Measurements from ENCODE around the gene MICU2.
"Not testable (repeated sequence)": the region's sequence is repeated elsewhere in the genome, so short reads cannot be mapped to it uniquely, and the experiment has no call there.

MICU2 gene

DNA sequence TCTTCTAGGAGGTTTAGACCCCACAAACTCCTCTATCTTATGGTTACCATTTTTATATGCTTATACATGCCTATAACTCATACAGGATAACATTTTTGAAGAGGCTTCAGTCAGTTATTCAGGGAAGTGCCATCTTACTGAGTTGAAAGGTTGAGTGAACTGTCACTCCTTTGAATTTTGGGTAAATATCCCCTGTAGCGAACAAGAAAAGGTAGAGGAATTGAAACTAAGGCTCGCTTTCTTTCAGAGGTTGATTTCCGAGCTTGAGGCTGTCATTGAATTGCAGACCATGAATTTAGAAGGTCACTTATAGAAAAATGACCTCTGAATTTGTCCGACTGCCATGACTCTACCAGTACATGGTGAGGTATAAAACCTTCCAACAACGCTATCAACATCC, 35.1 kb downstream of the MICU2 start:
- H2AFZ ChIP-seq (ENCODE audit: low read depth, low read length, severe bottlenecking), result no peak overlapping the region
- no peaks in the 10 kb centered on the region for H3F3A ChIP-seq (ENCODE audit: insufficient read depth)
- H3K9me3 ChIP-seq (ENCODE audit: insufficient read depth, low read length), result no peaks in the 10 kb centered on the region
- no peak overlapping the region for H3K27ac ChIP-seq (ENCODE audit: low read depth, low read length)
- H4K20me1 ChIP-seq (ENCODE audit: low read depth, low read length), result no peaks in the 10 kb centered on the region
- H3K27me3 ChIP-seq (ENCODE audit: low read length), result no peaks in the 10 kb centered on the region
- no peaks in the 10 kb centered on the region for H3K9me2 ChIP-seq (replicated peaks; ENCODE audit: insufficient read depth, low read length)
- H3K4me3 ChIP-seq (ENCODE audit: insufficient read depth, low read length, poor library complexity, severe bottlenecking), result no peak overlapping the region
- H3K79me2 ChIP-seq (ENCODE audit: insufficient read depth, low read length), result peaks cover 36% of the 10 kb centered on the region; the same call in 1 of the 2 replicates
- H3K4me2 ChIP-seq (ENCODE audit: low read depth, low read length, poor library complexity, severe bottlenecking), result peak overlapping the region; percentile 29
- peaks cover 16% of the 10 kb centered on the region for H3K36me3 ChIP-seq (ENCODE audit: low read length)
- TF ChIP-seq EZH2phosphoT487 (conservative IDR thresholded peaks at IDR 0.05; ENCODE audit: low read length), result no peak
- H3K9ac ChIP-seq (ENCODE audit: low read length), result no peak overlapping the region

DNA sequence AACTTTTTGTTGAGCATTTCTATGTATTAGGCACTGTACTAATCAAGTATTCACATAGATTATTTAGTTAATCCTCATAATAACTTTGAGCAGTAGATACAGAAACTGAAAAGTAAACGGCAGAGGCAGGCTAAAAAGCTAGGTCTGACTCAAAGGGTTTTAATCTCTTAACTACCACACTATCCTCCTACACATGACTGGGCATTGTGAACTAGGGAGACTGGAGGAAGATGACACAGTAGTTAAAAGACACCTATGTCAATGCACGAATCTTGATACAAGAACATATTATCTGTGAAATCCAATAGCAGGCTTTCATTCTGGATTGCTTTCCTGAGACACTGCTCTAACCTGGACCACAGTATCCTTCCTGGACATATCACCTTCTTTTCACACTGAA, 36.3 kb downstream of the MICU2 start:
- Histone ChIP-seq H3K27me3 (ENCODE audit: low read length) (no peaks in the 10 kb centered on the region), H3K36me3 (ENCODE audit: low read length) (peaks cover 25% of the 10 kb centered on the region), H3K9ac (ENCODE audit: low read length) (no peak overlapping the region), H3K9me3 (ENCODE audit: insufficient read depth, low read length) (no peaks in the 10 kb centered on the region), H2AFZ (ENCODE audit: low read depth, low read length, severe bottlenecking) (no peak overlapping the region), H3K9me2 (replicated peaks; ENCODE audit: insufficient read depth, low read length) (no peaks in the 10 kb centered on the region), H3K79me2 (ENCODE audit: insufficient read depth, low read length) (peaks cover 28% of the 10 kb centered on the region; the same call in 1 of the 2 replicates), H3K27ac (ENCODE audit: low read depth, low read length) (no peak overlapping the region), H3K4me3 (ENCODE audit: insufficient read depth, low read length, poor library complexity, severe bottlenecking) (no peak overlapping the region), H3K4me2 (ENCODE audit: low read depth, low read length, poor library complexity, severe bottlenecking) (no peak overlapping the region), H3F3A (ENCODE audit: insufficient read depth) (no peaks in the 10 kb centered on the region), H4K20me1 (ENCODE audit: low read depth, low read length) (no peaks in the 10 kb centered on the region)
- no peak for TF ChIP-seq EZH2phosphoT487 (conservative IDR thresholded peaks at IDR 0.05; ENCODE audit: low read length)
- TF ChIP-seq, protein P1, sequence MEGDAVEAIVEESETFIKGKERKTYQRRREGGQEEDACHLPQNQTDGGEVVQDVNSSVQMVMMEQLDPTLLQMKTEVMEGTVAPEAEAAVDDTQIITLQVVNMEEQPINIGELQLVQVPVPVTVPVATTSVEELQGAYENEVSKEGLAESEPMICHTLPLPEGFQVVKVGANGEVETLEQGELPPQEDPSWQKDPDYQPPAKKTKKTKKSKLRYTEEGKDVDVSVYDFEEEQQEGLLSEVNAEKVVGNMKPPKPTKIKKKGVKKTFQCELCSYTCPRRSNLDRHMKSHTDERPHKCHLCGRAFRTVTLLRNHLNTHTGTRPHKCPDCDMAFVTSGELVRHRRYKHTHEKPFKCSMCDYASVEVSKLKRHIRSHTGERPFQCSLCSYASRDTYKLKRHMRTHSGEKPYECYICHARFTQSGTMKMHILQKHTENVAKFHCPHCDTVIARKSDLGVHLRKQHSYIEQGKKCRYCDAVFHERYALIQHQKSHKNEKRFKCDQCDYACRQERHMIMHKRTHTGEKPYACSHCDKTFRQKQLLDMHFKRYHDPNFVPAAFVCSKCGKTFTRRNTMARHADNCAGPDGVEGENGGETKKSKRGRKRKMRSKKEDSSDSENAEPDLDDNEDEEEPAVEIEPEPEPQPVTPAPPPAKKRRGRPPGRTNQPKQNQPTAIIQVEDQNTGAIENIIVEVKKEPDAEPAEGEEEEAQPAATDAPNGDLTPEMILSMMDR (IDR thresholded peaks at IDR 0.05; ENCODE audit: insufficient read depth, low read length, poor library complexity, severe bottlenecking), result no peak

DNA sequence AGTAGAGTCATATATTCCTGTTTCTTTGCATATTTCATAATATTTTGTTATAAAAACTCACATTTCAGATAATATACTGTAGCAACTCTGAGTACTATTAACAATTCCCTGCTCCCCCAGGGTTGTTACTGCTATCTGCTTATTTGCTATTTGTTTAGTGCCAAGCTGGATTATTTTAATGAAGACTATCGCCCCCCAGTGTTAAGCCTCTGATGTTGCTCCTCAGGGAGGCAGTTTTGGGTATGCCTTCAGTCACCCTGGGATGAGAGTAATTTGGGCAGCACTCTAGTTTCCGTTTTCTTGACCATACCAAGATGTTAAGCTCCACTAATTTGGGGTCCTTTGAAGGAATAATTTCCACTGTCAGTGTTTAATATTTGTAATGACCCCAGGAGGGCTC, 46.0 kb downstream of the MICU2 start:
- no peaks in the 10 kb centered on the region for H3K9me2 ChIP-seq (replicated peaks; ENCODE audit: insufficient read depth, low read length)
- H3K79me2 ChIP-seq (ENCODE audit: insufficient read depth, low read length), result no peaks in the 10 kb centered on the region
- H3K9me3 ChIP-seq (ENCODE audit: insufficient read depth, low read length), result no peaks in the 10 kb centered on the region
- no peak overlapping the region for H3K4me3 ChIP-seq (ENCODE audit: insufficient read depth, low read length, poor library complexity, severe bottlenecking)
- no peaks in the 10 kb centered on the region for H4K20me1 ChIP-seq (ENCODE audit: low read depth, low read length)
- H3K4me2 ChIP-seq (ENCODE audit: low read depth, low read length, poor library complexity, severe bottlenecking), result no peak overlapping the region
- no peaks in the 10 kb centered on the region for H3K27me3 ChIP-seq (ENCODE audit: low read length)
- no peak overlapping the region for H3K9ac ChIP-seq (ENCODE audit: low read length)
- no peak overlapping the region for H2AFZ ChIP-seq (ENCODE audit: low read depth, low read length, severe bottlenecking)
- peaks cover 7% of the 10 kb centered on the region; the same call in 1 of the 2 replicates for H3K36me3 ChIP-seq (ENCODE audit: low read length)
- no peak overlapping the region for H3K27ac ChIP-seq (ENCODE audit: low read depth, low read length)
- no peak for TF ChIP-seq EZH2phosphoT487 (conservative IDR thresholded peaks at IDR 0.05; ENCODE audit: low read length)
- TF ChIP-seq, protein P1 (IDR thresholded peaks at IDR 0.05; ENCODE audit: insufficient read depth, low read length, poor library complexity, severe bottlenecking), result peak; percentile 34
- H3F3A ChIP-seq (ENCODE audit: insufficient read depth), result no peaks in the 10 kb centered on the region

DNA sequence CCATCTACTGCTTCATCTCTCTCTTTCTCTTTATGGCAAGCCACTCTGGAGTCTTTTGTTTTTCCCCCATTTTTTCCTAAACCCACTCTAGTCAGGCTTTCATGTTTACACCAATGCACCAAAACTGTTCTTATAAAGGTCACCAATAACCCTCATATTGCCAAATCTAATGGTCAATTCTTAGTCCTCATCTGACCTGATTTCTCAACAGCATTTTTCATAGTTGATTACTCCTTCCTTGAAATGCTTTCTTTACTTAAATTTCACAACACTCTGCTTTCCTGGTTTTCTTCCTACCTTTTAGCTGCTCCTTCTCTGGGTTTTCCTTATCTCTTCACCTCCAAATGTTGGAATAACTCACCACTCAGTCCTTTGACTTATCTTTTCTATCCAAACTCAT, 47.9 kb downstream of the MICU2 start:
- no peak overlapping the region for H3K9ac ChIP-seq (ENCODE audit: low read length)
- H3K9me3 ChIP-seq (ENCODE audit: insufficient read depth, low read length), result no peaks in the 10 kb centered on the region
- H3K9me2 ChIP-seq (replicated peaks; ENCODE audit: insufficient read depth, low read length), result no peaks in the 10 kb centered on the region
- H2AFZ ChIP-seq (ENCODE audit: low read depth, low read length, severe bottlenecking), result no peak overlapping the region
- H4K20me1 ChIP-seq (ENCODE audit: low read depth, low read length), result no peaks in the 10 kb centered on the region
- H3K36me3 ChIP-seq (ENCODE audit: low read length), result no peaks in the 10 kb centered on the region
- H3K27me3 ChIP-seq (ENCODE audit: low read length), result no peaks in the 10 kb centered on the region
- TF ChIP-seq, protein P1 (IDR thresholded peaks at IDR 0.05; ENCODE audit: insufficient read depth, low read length, poor library complexity, severe bottlenecking), result no peak
- no peak for TF ChIP-seq EZH2phosphoT487 (conservative IDR thresholded peaks at IDR 0.05; ENCODE audit: low read length)
- no peak overlapping the region for H3K4me2 ChIP-seq (ENCODE audit: low read depth, low read length, poor library complexity, severe bottlenecking)
- H3F3A ChIP-seq (ENCODE audit: insufficient read depth), result no peaks in the 10 kb centered on the region
- no peak overlapping the region for H3K4me3 ChIP-seq (ENCODE audit: insufficient read depth, low read length, poor library complexity, severe bottlenecking)
- peaks cover under 1% of the 10 kb centered on the region; the same call in 1 of the 2 replicates for H3K79me2 ChIP-seq (ENCODE audit: insufficient read depth, low read length)
- H3K27ac ChIP-seq (ENCODE audit: low read depth, low read length), result no peak overlapping the region

DNA sequence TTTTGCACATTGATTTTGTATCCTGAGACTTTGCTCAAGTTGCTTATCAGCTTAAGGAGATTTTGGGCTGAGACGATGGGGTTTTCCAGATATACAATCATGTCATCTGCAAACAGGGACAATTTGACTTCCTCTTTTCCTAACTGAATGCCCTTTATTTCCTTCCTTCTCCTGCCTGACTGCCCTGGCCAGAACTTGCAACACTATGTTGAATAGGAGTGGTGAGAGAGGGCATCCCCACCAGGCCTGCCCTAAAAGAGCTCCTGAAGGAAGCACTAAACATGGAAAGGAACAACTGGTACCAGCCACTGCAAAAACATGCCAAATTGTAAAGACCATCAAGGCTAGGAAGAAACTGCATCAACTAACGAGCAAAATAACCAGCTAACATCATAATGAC, 50.7 kb downstream of the MICU2 start:
- not testable (repeated sequence) for H3K9ac ChIP-seq (ENCODE audit: low read length); H3K27me3 ChIP-seq (ENCODE audit: low read length); H3K27ac ChIP-seq (ENCODE audit: low read depth, low read length); H3K4me2 ChIP-seq (ENCODE audit: low read depth, low read length, poor library complexity, severe bottlenecking); H3K9me3 ChIP-seq (ENCODE audit: insufficient read depth, low read length); H4K20me1 ChIP-seq (ENCODE audit: low read depth, low read length); H3K4me3 ChIP-seq (ENCODE audit: insufficient read depth, low read length, poor library complexity, severe bottlenecking); H3K79me2 ChIP-seq (ENCODE audit: insufficient read depth, low read length); H3K9me2 ChIP-seq (replicated peaks; ENCODE audit: insufficient read depth, low read length); H3F3A ChIP-seq (ENCODE audit: insufficient read depth); H3K36me3 ChIP-seq (ENCODE audit: low read length); H2AFZ ChIP-seq (ENCODE audit: low read depth, low read length, severe bottlenecking)
